A172 (cell line): ENCODE results near the gene KRI1. TPM values are rescaled to one million over a fixed set of nuclear protein-coding genes. Genes with fewer than 3 reads are reported as not detected.

Experiments used
- DNase-seq: peaks from one replicate; pipeline ENCODE4 v3.0.0-alpha.2; 2015; ENCODE audit warnings: low spot score
- total RNA-seq: library from RNA; depleted of rRNA; stranded (reverse); fragments of >200 nt; shearing (Covaris generic); gene quantifications from 2 replicates; pipeline ENCODE4 v1.2.3, GENCODE V29; 2014; rRNA removed

Gene KRI1
- total RNA-seq, 1 experiment from 2014 or later = 7.4 TPM

GRCh38 chr19:10518444-10519361 is 47.1 kb downstream of the KRI1 start:
- no peak for DNase-seq

- DNase-seq = peak; percentile 39
Measured at GRCh38 chr19:10517760-10518443, 47.9 kb downstream of the KRI1 start.

DNA sequence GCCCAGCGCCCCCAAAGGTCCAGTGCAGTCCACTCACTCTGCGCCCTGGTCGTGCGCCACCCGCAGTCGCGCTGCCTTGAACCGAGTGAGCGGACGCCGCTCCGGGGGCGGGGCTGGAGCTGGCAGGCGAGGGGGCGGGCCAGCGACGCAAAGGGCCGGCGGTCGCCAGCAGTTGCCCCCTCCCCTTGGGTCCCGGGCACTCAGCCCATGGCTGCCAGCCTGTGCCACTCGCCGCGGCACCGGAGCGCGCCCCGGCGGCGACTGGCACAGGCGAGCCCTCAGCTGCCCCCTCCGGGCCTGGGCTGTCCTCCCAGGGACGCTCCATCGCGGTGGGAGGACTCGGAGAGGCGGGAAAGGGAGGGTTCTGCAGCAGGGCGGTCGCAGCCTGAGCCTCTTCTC is 48.5 kb downstream of the KRI1 start, which contains the start of gene S1PR5:
Gene S1PR5, minus strand, starts transcription at position 87 of the 399 bp plus-strand sequence. CDS start 2,436 bp downstream, outside the sequence.
- peak; percentile 23 for DNase-seq

DNA sequence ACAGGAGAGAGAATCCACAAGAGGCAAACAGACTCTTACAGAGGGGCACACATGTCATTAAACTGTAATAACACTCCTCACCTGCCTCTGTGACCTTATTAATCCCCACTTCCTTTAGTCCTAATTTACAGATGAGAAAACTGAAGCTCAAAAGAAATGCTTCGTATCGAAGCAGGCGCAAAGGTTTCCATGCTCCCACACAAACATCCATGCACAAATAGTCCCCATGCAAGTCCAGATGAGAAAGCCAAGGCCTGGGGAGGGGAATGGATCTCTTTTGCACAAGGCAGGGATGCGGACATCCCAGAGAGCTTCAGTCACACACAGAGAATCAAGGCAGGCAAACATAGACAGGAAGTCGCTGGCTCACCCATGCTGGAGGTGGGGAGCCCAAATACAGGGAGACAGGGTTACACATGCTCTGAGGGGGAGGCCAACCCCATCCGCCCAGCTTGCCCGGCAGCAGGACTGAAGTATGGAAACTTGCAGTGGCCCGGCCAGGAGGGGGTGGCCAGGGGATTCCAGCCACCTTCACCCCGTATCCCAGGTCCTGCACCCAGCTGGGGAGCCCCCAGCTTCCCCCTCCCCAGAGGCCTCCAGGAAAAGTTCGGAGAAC is 49.0 kb downstream of the KRI1 start:
- DNase-seq = peak; percentile 60

DNA sequence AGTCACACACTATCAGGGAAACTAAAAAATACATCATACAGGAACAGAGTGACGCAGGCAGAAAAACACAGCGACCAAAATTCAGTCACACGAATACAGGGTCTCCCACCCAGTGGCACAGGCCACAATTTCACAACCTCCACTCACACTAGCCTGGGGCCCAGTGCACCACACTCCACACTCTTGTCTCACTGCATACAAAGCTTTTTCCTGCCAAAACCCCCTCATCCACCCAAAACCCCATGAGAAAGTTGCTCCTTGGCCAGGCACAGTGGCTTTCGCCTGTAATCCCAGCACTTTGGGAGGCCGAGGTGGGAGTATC is 49.8 kb downstream of the KRI1 start:
- DNase-seq = no peak

GRCh38 chr19:10514211-10515145 is 51.3 kb downstream of the KRI1 start:
- no peak for DNase-seq

DNA sequence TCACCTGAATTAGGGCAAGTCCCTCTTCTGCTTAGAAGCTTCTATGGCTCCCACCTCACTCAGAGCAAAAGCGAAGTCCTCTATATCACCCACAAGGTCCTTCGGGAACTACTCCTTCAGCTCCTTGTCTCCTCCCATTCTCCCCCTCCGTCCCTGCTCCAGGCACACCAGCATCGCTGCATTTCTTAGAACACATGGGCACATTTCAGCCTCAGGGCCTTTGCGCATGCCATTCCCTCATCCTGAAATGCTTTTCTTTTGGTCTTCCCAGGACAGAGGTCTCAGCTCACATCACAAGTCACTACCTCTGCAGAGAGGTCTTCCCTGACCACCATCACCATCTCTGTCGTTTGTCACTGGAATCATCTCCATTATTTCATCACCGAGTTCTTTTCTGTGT is 52.6 kb downstream of the KRI1 start:
- no peak for DNase-seq

DNA sequence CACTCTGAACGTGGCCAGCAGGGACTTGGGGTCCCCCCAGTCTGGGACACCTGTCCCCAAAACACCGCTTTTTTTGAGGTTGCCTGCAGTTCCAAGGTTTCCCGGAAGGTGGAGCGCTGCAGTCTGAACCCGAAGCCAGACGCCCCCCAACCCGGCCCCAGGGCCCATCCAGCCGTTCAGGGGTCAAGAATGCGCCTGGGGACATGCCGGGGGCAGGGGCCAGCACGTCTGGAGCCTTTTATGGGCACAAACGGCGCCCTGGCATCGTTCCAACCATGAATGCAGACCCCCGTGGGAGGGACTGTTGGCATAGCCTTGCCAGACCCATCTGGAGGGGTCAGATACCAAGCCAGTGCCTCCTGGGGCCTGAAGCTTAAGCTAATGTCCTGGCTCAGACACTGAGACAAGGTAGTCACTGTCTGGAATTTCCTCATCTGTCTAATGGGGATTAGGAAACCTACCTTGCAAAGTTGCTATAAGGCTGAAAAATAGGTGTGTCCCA is 55.5 kb downstream of the KRI1 start:
- DNase-seq = no peak

DNA sequence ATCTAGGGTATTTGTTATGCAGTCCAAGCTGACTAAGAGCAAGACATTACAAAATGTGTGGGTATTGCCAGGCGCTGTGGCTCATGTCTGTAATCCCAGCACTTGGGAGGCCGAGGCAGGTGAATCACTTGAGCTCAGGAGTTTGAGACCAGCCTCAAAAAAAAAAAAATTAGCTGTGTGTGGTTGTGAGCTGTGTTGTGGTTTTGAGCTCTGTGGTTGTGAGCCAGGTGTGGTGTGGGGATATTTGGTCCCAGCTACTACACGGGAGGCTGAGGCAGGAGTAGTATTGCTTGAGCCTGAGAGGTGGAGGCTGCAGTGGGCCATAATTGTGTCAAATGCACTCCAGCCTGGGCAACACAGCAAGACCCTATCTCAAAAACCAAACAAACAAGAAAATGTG is 57.1 kb downstream of the KRI1 start:
- DNase-seq = no peak

GRCh38 chr19:10508036-10508435 is 57.8 kb downstream of the KRI1 start:
- no peak for DNase-seq

DNA sequence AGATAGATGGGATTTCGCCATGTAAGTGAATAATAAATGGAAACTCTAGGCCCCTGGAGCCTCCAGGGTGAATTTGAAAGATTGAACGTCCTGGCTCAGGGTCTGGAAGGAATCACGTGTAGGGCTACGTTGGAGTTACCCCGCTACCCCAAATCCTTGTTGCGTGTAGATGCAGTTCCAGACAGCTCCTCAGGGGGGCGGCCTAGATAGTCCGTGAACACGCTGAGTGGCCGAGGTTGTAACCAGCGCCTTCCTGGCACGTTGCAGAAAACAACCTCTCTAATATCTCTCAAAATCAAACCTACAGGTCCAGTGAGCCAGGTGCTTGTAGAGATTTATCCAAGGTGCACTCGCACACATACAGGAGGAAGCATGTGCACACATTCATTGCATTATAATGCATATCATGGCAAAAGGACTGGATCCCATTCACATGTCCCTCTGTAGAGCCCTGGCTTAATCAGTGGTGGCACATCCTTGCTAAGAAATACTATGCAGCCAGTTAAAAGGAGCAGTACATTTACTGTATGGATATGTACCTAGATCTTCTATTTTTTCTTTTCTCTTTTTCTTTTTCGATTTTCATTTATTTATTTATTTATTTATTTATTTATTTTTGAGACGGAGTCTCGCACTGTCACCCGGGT is 60.1 kb downstream of the KRI1 start:
- DNase-seq = peak; percentile 29

Other genes starting within 250 kb of the KRI1 start
- 50.7 and 57.2 TPM in 2 replicates for gene FDX2, start 250.0 kb downstream of the KRI1 start, total RNA-seq
- 26.8 and 34.9 TPM in 2 replicates for gene RAVER1, start 232.5 kb downstream of the KRI1 start, total RNA-seq
- gene ICAM3, start 226.4 kb downstream of the KRI1 start, total RNA-seq = 3.6 and 8.9 TPM in 2 replicates
- gene TYK2, start 185.4 kb downstream of the KRI1 start, total RNA-seq = 59.7 and 112 TPM in 2 replicates
- gene CDC37, start 162.5 kb downstream of the KRI1 start, total RNA-seq = 260 and 268 TPM in 2 replicates
- gene PDE4A, start 145.5 kb downstream of the KRI1 start, total RNA-seq = 0.41 and 1.3 TPM in 2 replicates
- 118 and 128 TPM in 2 replicates for gene KEAP1, start 62.7 kb downstream of the KRI1 start, total RNA-seq
- gene S1PR5, start 48.6 kb downstream of the KRI1 start, total RNA-seq = 7.9 and 9.0 TPM in 2 replicates
- gene ATG4D, start 22.1 kb downstream of the KRI1 start, total RNA-seq = 62.5 and 68.0 TPM in 2 replicates
- gene CDKN2D, start 3.0 kb upstream of the KRI1 start, total RNA-seq = 10.6 and 11.3 TPM in 2 replicates
- 39.4 and 41.9 TPM in 2 replicates for gene AP1M2, start 21.3 kb upstream of the KRI1 start, total RNA-seq
- 54.9 and 327 TPM in 2 replicates for gene SLC44A2, start 59.5 kb upstream of the KRI1 start, total RNA-seq
- 171 and 172 TPM in 2 replicates for gene ILF3, start 88.3 kb upstream of the KRI1 start, total RNA-seq
- 43.0 and 48.8 TPM in 2 replicates for gene QTRT1, start 135.4 kb upstream of the KRI1 start, total RNA-seq
- 51.7 and 56.0 TPM in 2 replicates for gene DNM2, start 152.1 kb upstream of the KRI1 start, total RNA-seq